Osteoblast (primary cell): ENCODE measurements around the gene PIP5K1B. TPM values are rescaled to one million over a fixed set of nuclear protein-coding genes. Genes with fewer than 3 reads are reported as not detected.

ENCODE experiments used
- DNase-seq: peaks from one replicate; pipeline ENCODE4 v3.0.0; 2011; ENCODE audit warnings: low spot score, mixed read lengths; ENCODE audit not compliant: insufficient read length; ENCODE audit errors: missing footprints
- H2AFZ ChIP-seq: 2 replicates; pipeline ENCODE4 v1.6.0; 2011; ENCODE audit warnings: mild to moderate bottlenecking, low read length
- H3K27ac ChIP-seq: 2 replicates; pipeline ENCODE4 v1.5.1; 2011; ENCODE audit warnings: mild to moderate bottlenecking, low read depth, low read length, moderate library complexity
- H3K27me3 ChIP-seq: 2 replicates; pipeline ENCODE4 v1.6.0; 2012; ENCODE audit warnings: mild to moderate bottlenecking, control low read depth, inconsistent platforms, low read length, moderate library complexity; ENCODE audit not compliant: insufficient read depth
- H3K36me3 ChIP-seq: 2 replicates; pipeline ENCODE4 v1.5.1; 2011; ENCODE audit warnings: mild to moderate bottlenecking, low read length, control low read depth, moderate library complexity; ENCODE audit not compliant: insufficient read depth
- H3K4me1 ChIP-seq: 2 replicates; pipeline ENCODE4 v1.5.1; 2011; ENCODE audit warnings: mild to moderate bottlenecking, low read length, control low read depth, moderate library complexity; ENCODE audit not compliant: insufficient read depth
- H3K4me2 ChIP-seq: 2 replicates; pipeline ENCODE4 v1.6.0; 2011; ENCODE audit warnings: mild to moderate bottlenecking, low read length; ENCODE audit not compliant: insufficient read depth
- H3K4me3 ChIP-seq: fragments of 200-600 bp; sonication (generic); 3 replicates; pipeline ENCODE4 v1.5.1; 2012; ENCODE audit warnings: mild to moderate bottlenecking, low read length, inconsistent platforms; ENCODE audit not compliant: insufficient read depth
- H3K79me2 ChIP-seq: 2 replicates; pipeline ENCODE4 v1.6.0; 2012; ENCODE audit warnings: mild to moderate bottlenecking, low read length, control low read depth, inconsistent platforms; ENCODE audit not compliant: insufficient read depth
- H3K9me3 ChIP-seq: 2 replicates; pipeline ENCODE4 v1.5.1; 2011; ENCODE audit warnings: low read depth, low read length, control low read depth
- H4K20me1 ChIP-seq: 2 replicates; pipeline ENCODE4 v1.6.0; 2012; ENCODE audit warnings: mild to moderate bottlenecking, low read length, control low read depth; ENCODE audit not compliant: insufficient read depth
- CTCF ChIP-seq: IDR thresholded peaks from 2 replicates; pipeline ENCODE4 v1.5.1; 2011; ENCODE audit warnings: mild to moderate bottlenecking, low read depth, low read length, moderate library complexity; ENCODE audit errors: extremely low read depth
- total RNA-seq: library from RNA; depleted of rRNA; stranded (reverse); fragments of >200 nt; gene quantifications from 2 replicates; pipeline ENCODE4 v1.2.3, GENCODE V29; 2012

The PIP5K1B gene
- total RNA-seq, 1 donor = not detected

- TF ChIP-seq CTCF = no peak
- Histone ChIP-seq H3K4me2 (no peak overlapping the region), H3K27me3 (no peaks in the 10 kb centered on the region), H3K9me3 (no peaks in the 10 kb centered on the region), H4K20me1 (no peaks in the 10 kb centered on the region), H3K4me1 (no peaks in the 10 kb centered on the region), H3K79me2 (no peaks in the 10 kb centered on the region), H2AFZ (no peak overlapping the region), H3K27ac (no peak overlapping the region), H3K36me3 (no peaks in the 10 kb centered on the region), H3K4me3 (no peak overlapping the region)
- DNase-seq = no peak
These were observed 27.5 kb downstream of the PIP5K1B start for GRCh38 chr9:68732405-68733020.

GRCh38 chr9:68733021-68733405 lies 28.0 kb downstream of the PIP5K1B start:
- no peak overlapping the region for H3K4me3 ChIP-seq
- no peaks in the 10 kb centered on the region for H4K20me1 ChIP-seq
- no peak overlapping the region for H3K4me2 ChIP-seq
- H3K9me3 ChIP-seq = no peaks in the 10 kb centered on the region
- no peaks in the 10 kb centered on the region for H3K4me1 ChIP-seq
- no peaks in the 10 kb centered on the region for H3K79me2 ChIP-seq
- no peaks in the 10 kb centered on the region for H3K36me3 ChIP-seq
- no peak overlapping the region for H3K27ac ChIP-seq
- no peak for DNase-seq
- no peaks in the 10 kb centered on the region for H3K27me3 ChIP-seq
- no peak for TF ChIP-seq CTCF
- no peak overlapping the region for H2AFZ ChIP-seq

GRCh38 chr9:68738358-68738757 lies 33.3 kb downstream of the PIP5K1B start:
- Histone ChIP-seq H3K79me2 (no peaks in the 10 kb centered on the region), H3K36me3 (no peaks in the 10 kb centered on the region), H2AFZ (no peak overlapping the region), H4K20me1 (no peaks in the 10 kb centered on the region), H3K27ac (no peak overlapping the region), H3K4me1 (no peaks in the 10 kb centered on the region), H3K27me3 (no peaks in the 10 kb centered on the region), H3K4me2 (no peak overlapping the region), H3K9me3 (no peaks in the 10 kb centered on the region), H3K4me3 (no peak overlapping the region)
- DNase-seq = no peak
- TF ChIP-seq CTCF = no peak

- H2AFZ ChIP-seq = no peak overlapping the region
- DNase-seq = no peak
These were observed 34.7 kb downstream of the PIP5K1B start for GRCh38 chr9:68739621-68740174.

More at GRCh38 chr9:68739621-68740174, 34.7 kb downstream of the PIP5K1B start:
- Histone ChIP-seq H3K27me3 (no peaks in the 10 kb centered on the region), H3K9me3 (no peaks in the 10 kb centered on the region), H3K36me3 (no peaks in the 10 kb centered on the region), H3K27ac (no peak overlapping the region), H3K79me2 (no peaks in the 10 kb centered on the region), H3K4me1 (no peaks in the 10 kb centered on the region), H4K20me1 (no peaks in the 10 kb centered on the region), H3K4me2 (no peak overlapping the region), H3K4me3 (no peak overlapping the region)
- no peak for TF ChIP-seq CTCF
